H9 (cell line): Measurements from ENCODE around the gene APBA3. TPM values are rescaled to one million over a fixed set of nuclear protein-coding genes. Genes with fewer than 3 reads are reported as not detected.

Experiments used
- DNase-seq: peaks from one replicate; pipeline ENCODE4 v3.0.0-alpha.2; 2017
- H2AFZ ChIP-seq: one replicate; pipeline ENCODE4 v1.6.1; 2013; ENCODE audit warnings: mild to moderate bottlenecking, low read length, control low read depth, moderate library complexity
- H2AK5ac ChIP-seq: 2 replicates; pipeline ENCODE4 v1.6.1; 2013; ENCODE audit warnings: low read length, control low read depth, mixed read lengths; ENCODE audit not compliant: insufficient read length
- H2BK120ac ChIP-seq: one replicate; pipeline ENCODE4 v1.6.1; 2013; ENCODE audit warnings: low read depth, mild to moderate bottlenecking, low read length, control low read depth, inconsistent platforms; ENCODE audit not compliant: poor library complexity, severe bottlenecking
- H2BK12ac ChIP-seq: 2 replicates; pipeline ENCODE4 v1.6.1; 2013; ENCODE audit warnings: low read length, control low read depth, mixed read lengths, low read depth; ENCODE audit not compliant: insufficient read length
- H2BK15ac ChIP-seq: 2 replicates; pipeline ENCODE4 v1.6.1; 2013; ENCODE audit warnings: low read depth, low read length, control low read depth
- H2BK20ac ChIP-seq: one replicate; pipeline ENCODE4 v1.6.1; 2013; ENCODE audit warnings: low read depth, mild to moderate bottlenecking, low read length, control low read depth, inconsistent platforms; ENCODE audit not compliant: poor library complexity, severe bottlenecking
- H2BK5ac ChIP-seq: 2 replicates; pipeline ENCODE4 v1.6.1; 2013; ENCODE audit warnings: low read length, control low read depth, mixed read lengths; ENCODE audit not compliant: insufficient read length
- H3K14ac ChIP-seq: 2 replicates; pipeline ENCODE4 v1.6.1; 2013; ENCODE audit warnings: low read length, control low read depth; ENCODE audit not compliant: insufficient read depth
- H3K18ac ChIP-seq: 2 replicates; pipeline ENCODE4 v1.6.1; 2013; ENCODE audit warnings: low read depth, mild to moderate bottlenecking, mixed read lengths, low read length, control low read depth; ENCODE audit not compliant: insufficient read length
- H3K23ac ChIP-seq: 2 replicates; pipeline ENCODE4 v1.6.1; 2013; ENCODE audit warnings: low read length, control low read depth, mixed read lengths, low read depth; ENCODE audit not compliant: insufficient read length
- H3K23me2 ChIP-seq: 2 replicates; pipeline ENCODE4 v1.6.1; 2013; ENCODE audit warnings: low read depth, mild to moderate bottlenecking, mixed read lengths, low read length, control low read depth; ENCODE audit not compliant: insufficient read length, poor library complexity, severe bottlenecking
- H3K27ac ChIP-seq: 2 replicates; pipeline ENCODE4 v1.5.1; 2013; ENCODE audit warnings: low read length, control low read depth, mixed read lengths, low read depth; ENCODE audit not compliant: insufficient read length
- H3K27me3 ChIP-seq: 2 replicates; pipeline ENCODE4 v1.6.1; 2013; ENCODE audit warnings: low read length, control low read depth, inconsistent platforms; ENCODE audit not compliant: insufficient read depth
- H3K4ac ChIP-seq: 2 replicates; pipeline ENCODE4 v1.6.1; 2013; ENCODE audit warnings: low read depth, mild to moderate bottlenecking, control low read depth, inconsistent platforms, low read length, moderate library complexity
- H3K4me1 ChIP-seq: 2 replicates; pipeline ENCODE4 v1.6.1; 2013; ENCODE audit warnings: low read length, control low read depth, inconsistent platforms; ENCODE audit not compliant: insufficient read depth
- H3K4me2 ChIP-seq: 2 replicates; pipeline ENCODE4 v1.6.1; 2013; ENCODE audit warnings: low read length, control low read depth, mixed read lengths; ENCODE audit not compliant: insufficient read length, insufficient read depth
- H3K56ac ChIP-seq: 2 replicates; pipeline ENCODE4 v1.6.1; 2013; ENCODE audit warnings: low read depth, mild to moderate bottlenecking, mixed read lengths, low read length, control low read depth; ENCODE audit not compliant: insufficient read length
- H3K79me1 ChIP-seq: 2 replicates; pipeline ENCODE4 v1.6.1; 2013; ENCODE audit warnings: low read depth, mild to moderate bottlenecking, moderate library complexity, low read length, control low read depth, inconsistent platforms; ENCODE audit not compliant: insufficient read depth, poor library complexity, severe bottlenecking
- H3K79me2 ChIP-seq: 2 replicates; pipeline ENCODE4 v1.6.1; 2013; ENCODE audit warnings: low read length, control low read depth, inconsistent platforms; ENCODE audit not compliant: insufficient read depth
- H3K9ac ChIP-seq: 2 replicates; pipeline ENCODE4 v1.6.1; 2013; ENCODE audit warnings: low read length, control low read depth, mixed read lengths; ENCODE audit not compliant: insufficient read length; ENCODE audit errors: extremely low read depth
- H3K9me3 ChIP-seq: one replicate; pipeline ENCODE4 v1.6.1; 2013; ENCODE audit warnings: low read depth, low read length, inconsistent platforms; ENCODE audit not compliant: control insufficient read depth
- H3T11ph ChIP-seq: one replicate; pipeline ENCODE4 v1.6.1; 2013; ENCODE audit warnings: mild to moderate bottlenecking, low read length, control low read depth, inconsistent platforms
- H4K20me1 ChIP-seq: one replicate; pipeline ENCODE4 v1.6.1; 2013; ENCODE audit not compliant: control insufficient read depth, insufficient read length, insufficient read depth
- H4K5ac ChIP-seq: 2 replicates; pipeline ENCODE4 v1.6.1; 2013; ENCODE audit warnings: low read depth, mild to moderate bottlenecking, mixed read lengths, low read length, control low read depth; ENCODE audit not compliant: insufficient read length
- H4K8ac ChIP-seq: replicated peaks from 2 replicates; pipeline ENCODE4 v1.6.1; 2013; ENCODE audit warnings: low read length, control low read depth, mixed read lengths, low read depth; ENCODE audit not compliant: insufficient read length
- H4K91ac ChIP-seq: 2 replicates; pipeline ENCODE4 v1.6.1; 2013; ENCODE audit warnings: low read depth, mild to moderate bottlenecking, moderate library complexity, mixed read lengths, low read length, control low read depth; ENCODE audit not compliant: insufficient read length
- H3K27ac Mint-ChIP-seq, 3 experiments: 2 replicates in 2 of 3; 3 replicates in 1 of 3; pipeline ENCODE4 v1.8.0; 2020 to 2021; ENCODE audit warnings: mixed read lengths in 3 of 3, mild to moderate bottlenecking in 1 of 3, moderate library complexity in 1 of 3
- H3K27me3 Mint-ChIP-seq: 2 replicates; pipeline ENCODE4 v1.8.0; 2021; ENCODE audit warnings: low read depth, mild to moderate bottlenecking, moderate library complexity, mixed read lengths
- H3K36me3 Mint-ChIP-seq, 3 experiments: 2 replicates in 2 of 3; 3 replicates in 1 of 3; pipeline ENCODE4 v1.8.0; 2020 to 2021; ENCODE audit warnings: low read depth in 3 of 3, mixed read lengths in 3 of 3; ENCODE audit not compliant: insufficient read depth in 1 of 3
- H3K4me1 Mint-ChIP-seq, 2 experiments: 2 replicates each; pipeline ENCODE4 v1.8.0; 2020; ENCODE audit warnings: mixed read lengths in 2 of 2
- H3K4me3 Mint-ChIP-seq, 2 experiments: 2 replicates in 1 of 2; 3 replicates in 1 of 2; pipeline ENCODE4 v1.8.0; 2020 to 2021; ENCODE audit warnings: mild to moderate bottlenecking in 2 of 2, mixed read lengths in 2 of 2, moderate library complexity in 1 of 2
- H3K9me3 Mint-ChIP-seq, 2 experiments: 2 replicates in 1 of 2; 3 replicates in 1 of 2; pipeline ENCODE4 v1.8.0; 2020; ENCODE audit warnings: mild to moderate bottlenecking in 2 of 2, mixed read lengths in 2 of 2, moderate library complexity in 1 of 2
- WGBS: extraction: QIAGEN DNeasy Blood & Tissue Kit; methylation state at CpG from one replicate; pipeline ENCODE4 v1.1.7; 2013; ENCODE audit warnings: missing lambda C conversion rate, low lambda C conversion rate, mixed read lengths; ENCODE audit not compliant: insufficient read length; ENCODE audit errors: extremely low coverage; 5-methylcytosine and 5-hydroxymethylcytosine counted together
- total RNA-seq: library from RNA; stranded (reverse); gene quantifications from 2 replicates; pipeline ENCODE4 v1.2.1, GENCODE V29; 2021
- TF ChIP-seq, protein P1 (sequence below): fragments of 200-600 bp; sonication (generic); conservative IDR thresholded peaks from 3 replicates; pipeline ENCODE4 v1.8.0; 2021; ENCODE audit warnings: antibody characterized with exemption, mild to moderate bottlenecking

The APBA3 gene
- total RNA-seq, 1 experiment from 2014 or later = 21.8 TPM

GRCh38 chr19:3785938-3786824, 24.7 kb upstream of the APBA3 start, which contains the start of gene MATK:
Gene MATK, minus strand, starts transcription at chr19:3786381. Its CDS starts 1,246 bp downstream, at chr19:3785135.
- no peak within 1 kb of the TSS for H3K27ac ChIP-seq
- peaks cover 17 to 18% of the 10 kb centered on the region in 2 experiments for H3K9me3 Mint-ChIP-seq
- H4K91ac ChIP-seq = no peak within 1 kb of the TSS
- H3K4ac ChIP-seq = no peak within 1 kb of the TSS
- no peak within 1 kb of the TSS for H2AFZ ChIP-seq
- no peak within 1 kb of the TSS for H2BK20ac ChIP-seq
- no peak for DNase-seq
- H3K4me1 ChIP-seq = no peaks in the 10 kb centered on the region
- no peak within 1 kb of the TSS for H2BK15ac ChIP-seq
- no peak within 1 kb of the TSS for H3K56ac ChIP-seq
- no peak within 1 kb of the TSS for H2BK12ac ChIP-seq
- no peak within 1 kb of the TSS for H4K5ac ChIP-seq
- H4K8ac ChIP-seq = no peak within 1 kb of the TSS
- H3K23me2 ChIP-seq = no peaks in the 10 kb centered on the region
- H2AK5ac ChIP-seq = no peak within 1 kb of the TSS
- WGBS = no CpG with 5 or more reads among the region's 101 CpGs
- H3K18ac ChIP-seq = no peak within 1 kb of the TSS
- peaks cover 72% of the 10 kb centered on the region for H3K27me3 Mint-ChIP-seq
- TF ChIP-seq, protein P1, sequence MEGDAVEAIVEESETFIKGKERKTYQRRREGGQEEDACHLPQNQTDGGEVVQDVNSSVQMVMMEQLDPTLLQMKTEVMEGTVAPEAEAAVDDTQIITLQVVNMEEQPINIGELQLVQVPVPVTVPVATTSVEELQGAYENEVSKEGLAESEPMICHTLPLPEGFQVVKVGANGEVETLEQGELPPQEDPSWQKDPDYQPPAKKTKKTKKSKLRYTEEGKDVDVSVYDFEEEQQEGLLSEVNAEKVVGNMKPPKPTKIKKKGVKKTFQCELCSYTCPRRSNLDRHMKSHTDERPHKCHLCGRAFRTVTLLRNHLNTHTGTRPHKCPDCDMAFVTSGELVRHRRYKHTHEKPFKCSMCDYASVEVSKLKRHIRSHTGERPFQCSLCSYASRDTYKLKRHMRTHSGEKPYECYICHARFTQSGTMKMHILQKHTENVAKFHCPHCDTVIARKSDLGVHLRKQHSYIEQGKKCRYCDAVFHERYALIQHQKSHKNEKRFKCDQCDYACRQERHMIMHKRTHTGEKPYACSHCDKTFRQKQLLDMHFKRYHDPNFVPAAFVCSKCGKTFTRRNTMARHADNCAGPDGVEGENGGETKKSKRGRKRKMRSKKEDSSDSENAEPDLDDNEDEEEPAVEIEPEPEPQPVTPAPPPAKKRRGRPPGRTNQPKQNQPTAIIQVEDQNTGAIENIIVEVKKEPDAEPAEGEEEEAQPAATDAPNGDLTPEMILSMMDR = no peak
- H3K27me3 ChIP-seq = peaks cover 2% of the 10 kb centered on the region; the same call in 1 of the 2 replicates
- H3K79me2 ChIP-seq = no peaks in the 10 kb centered on the region
- H3K4me3 Mint-ChIP-seq = peak within 1 kb of the TSS; percentile 64 to 83
- H2BK120ac ChIP-seq = no peak within 1 kb of the TSS
- H3T11ph ChIP-seq = no peak within 1 kb of the TSS
- no peak within 1 kb of the TSS for H3K9ac ChIP-seq
- H3K4me1 Mint-ChIP-seq = peaks cover 5 to 8% of the 10 kb centered on the region in 2 experiments
- H3K14ac ChIP-seq = no peak within 1 kb of the TSS
- H3K9me3 ChIP-seq = peaks cover 15% of the 10 kb centered on the region
- H3K27ac Mint-ChIP-seq = no peak within 1 kb of the TSS
- peaks cover 17 to 20% (median 19%) of the 10 kb centered on the region in 3 experiments for H3K36me3 Mint-ChIP-seq
- no peaks in the 10 kb centered on the region for H4K20me1 ChIP-seq
- peak within 1 kb of the TSS; percentile 54 for H3K4me2 ChIP-seq
- H3K23ac ChIP-seq = no peak within 1 kb of the TSS
- no peak within 1 kb of the TSS for H2BK5ac ChIP-seq
- H3K79me1 ChIP-seq = no peaks in the 10 kb centered on the region
